GM12878 (cell line): ENCODE results near the gene DPEP1. TPM values are rescaled to one million over a fixed set of nuclear protein-coding genes. Genes with fewer than 3 reads are reported as not detected.

Experiments used
- ATAC-seq: fragments of 200-7000 bp; cut with Tn5 transposase; 3 replicates; pipeline ENCODE4 v1.9.1; 2020; ENCODE audit warnings: mild to moderate bottlenecking, moderate library complexity
- BruUV-seq: library from RNA; stranded (reverse); fragments of 400-500 nt; replicated peaks from 2 replicates; lab custom pipeline; 2021; lab: Mats Ljungman, UMichigan
- CTCF ChIA-PET: fragments of 300-600 bp; sonication (Branson Sonifier 250); formaldehyde crosslinking; extraction: SDS; loops from one replicate; lab custom pipeline; 2021; ENCODE audit warnings: inconsistent platforms; lab: Yijun Ruan, JAX
- POLR2A ChIA-PET: fragments of 350-600 bp; formaldehyde crosslinking; extraction: SDS; loops from one replicate; lab custom pipeline; 2021; ENCODE audit warnings: inconsistent platforms; lab: Charles Lee
- RAD21 ChIA-PET: fragments of 300-600 bp; sonication (Branson Sonifier 250); formaldehyde crosslinking; loops from one replicate; lab custom pipeline; 2023; ENCODE audit warnings: antibody characterized with exemption; ENCODE audit not compliant: unreplicated experiment; lab: Charles Lee
- SMC1A ChIA-PET: fragments of 300-600 bp; sonication (Branson Sonifier 250); formaldehyde crosslinking; loops from one replicate; lab custom pipeline; 2023; ENCODE audit not compliant: unreplicated experiment, uncharacterized antibody; lab: Charles Lee
- DNase-seq: peaks from one replicate; pipeline ENCODE4 v3.0.0-alpha.2; 2011; ENCODE audit warnings: low read depth, low spot score
- FAIRE-seq: peaks from 3 replicates; lab custom pipeline; 2011; peaks lifted over from hg19 to GRCh38; lab: Jason Lieb, UNC
- H2AFZ ChIP-seq: 2 replicates; pipeline ENCODE4 v1.6.0; 2011; ENCODE audit warnings: low read depth, low read length, control low read depth; ENCODE audit not compliant: control insufficient read depth
- H3K27ac ChIP-seq: 2 replicates; pipeline ENCODE4 v1.5.1; 2011; ENCODE audit warnings: control low read depth; ENCODE audit not compliant: control insufficient read depth, insufficient read depth
- H3K27me3 ChIP-seq, 2 experiments: replicated peaks in 1 of 2; 2 replicates each; pipeline versions ENCODE4 v1.6.0 to v1.6.1; 2011; ENCODE audit warnings: low read length in 1 of 2; ENCODE audit not compliant: control insufficient read depth in 2 of 2, insufficient read depth in 2 of 2
- H3K36me3 ChIP-seq, 2 experiments: 2 replicates each; pipeline ENCODE4 v1.5.1; 2011; ENCODE audit warnings: low read length in 1 of 2; ENCODE audit not compliant: control insufficient read depth in 2 of 2, insufficient read depth in 2 of 2
- H3K4me1 ChIP-seq: 2 replicates; pipeline ENCODE4 v1.6.1; 2011; ENCODE audit warnings: mild to moderate bottlenecking, low read length, moderate library complexity, mixed read lengths; ENCODE audit not compliant: control insufficient read depth, insufficient read depth
- H3K4me2 ChIP-seq: 2 replicates; pipeline ENCODE4 v1.6.0; 2011; ENCODE audit warnings: control low read depth; ENCODE audit not compliant: control insufficient read depth, insufficient read depth
- H3K4me3 ChIP-seq: fragments of 200-600 bp; sonication (generic); 2 replicates; pipeline ENCODE4 v1.5.1; 2016
- H3K79me2 ChIP-seq: 2 replicates; pipeline ENCODE4 v1.6.0; 2011; ENCODE audit warnings: low read length; ENCODE audit not compliant: control insufficient read depth, insufficient read depth
- H3K9ac ChIP-seq: 2 replicates; pipeline ENCODE4 v1.8.0; 2011; ENCODE audit warnings: low read length, control low read depth, mixed read lengths; ENCODE audit not compliant: control insufficient read depth, insufficient read depth
- H3K9me3 ChIP-seq: replicated peaks from 3 replicates; pipeline ENCODE4 v1.5.1; 2011; ENCODE audit warnings: mild to moderate bottlenecking, low read length; ENCODE audit not compliant: control insufficient read depth, insufficient read depth
- H4K20me1 ChIP-seq: 2 replicates; pipeline ENCODE4 v1.6.0; 2011; ENCODE audit not compliant: control insufficient read depth, insufficient read depth
- ATF3 ChIP-seq: IDR thresholded peaks from 2 replicates; pipeline ENCODE4 v1.6.1; 2011; ENCODE audit warnings: low read depth, mild to moderate bottlenecking, low read length, moderate library complexity, borderline replicate concordance; ENCODE audit errors: extremely low read depth
- CEBPZ ChIP-seq: fragments of 150-350 bp; IDR thresholded peaks from 2 replicates; pipeline ENCODE4 v1.6.1; 2016; ENCODE audit warnings: low read depth, low read length
- IRF4 ChIP-seq: IDR thresholded peaks from 2 replicates; pipeline ENCODE4 v1.6.1; 2011; ENCODE audit warnings: low read depth, low read length
- JUND ChIP-seq: IDR thresholded peaks from 2 replicates; pipeline ENCODE4 v1.6.1; 2012; ENCODE audit warnings: low read depth, mild to moderate bottlenecking, low read length, improper control_type of control experiment, moderate library complexity
- NR2C2 ChIP-seq: IDR thresholded peaks from 2 replicates; pipeline ENCODE4 v1.6.1; 2011; ENCODE audit warnings: borderline replicate concordance, low read depth; ENCODE audit not compliant: control insufficient read depth, insufficient read length
- REST ChIP-seq: IDR thresholded peaks from 2 replicates; pipeline ENCODE4 v1.6.1; 2012; ENCODE audit warnings: mild to moderate bottlenecking, low read depth, low read length
- SMAD5 ChIP-seq: IDR thresholded peaks from 2 replicates; pipeline ENCODE4 v1.6.1; 2016; ENCODE audit warnings: antibody characterized with exemption, low read depth
- ZNF384 ChIP-seq: IDR thresholded peaks from 2 replicates; pipeline ENCODE4 v1.6.1; 2012; ENCODE audit warnings: low read depth, mild to moderate bottlenecking, low read length, improper control_type of control experiment, borderline replicate concordance
- WGBS: methylation state at CpG from one replicate; pipeline ENCODE4 v1.1.6; 2016; ENCODE audit warnings: low lambda C conversion rate; ENCODE audit not compliant: insufficient replicate concordance, insufficient coverage; ENCODE audit errors: missing lambda C conversion rate; 5-methylcytosine and 5-hydroxymethylcytosine counted together
- in situ Hi-C: fragments of 300-500 bp; cut with MboI; formaldehyde crosslinking; loops from 9 replicates; pipeline ENCODE4 v1.14.3; 2018; ENCODE audit warnings: mixed read lengths
- intact Hi-C: fragments of 100-400 bp; cut with micrococcal nuclease; formaldehyde crosslinking; loops from one replicate; pipeline ENCODE4 v1.14.2; 2022; ENCODE audit not compliant: unreplicated experiment
- polyA plus RNA-seq, 11 experiments: library from polyadenylated mRNA; depleted of rRNA in 4 of 11; unstranded in 6 of 11; stranded (reverse) in 5 of 11; fragments of >200 nt; fragmentation: Nextera tagmentation in 4 of 11; fragmentation: Illumina TruSeq in 1 of 11; extraction: Ambion mirVana in 4 of 11; extraction: Trizol in 1 of 11; gene quantifications; 1 replicate in 1 of 11; 2 replicates in 10 of 11; pipeline versions ENCODE4 v1.2.1 to v1.2.3, GENCODE V29; 2011 to 2016; ENCODE audit warnings: inconsistent platforms in 2 of 11, missing spikeins in 2 of 11, low read depth in 1 of 11
- total RNA-seq, 4 experiments: library from RNA; depleted of rRNA in 3 of 4; stranded (reverse); fragments of >200 nt in 3 of 4; fragmentation: Illumina TruSeq in 1 of 4; extraction: Trizol in 1 of 4; gene quantifications; 2 replicates each; pipeline versions ENCODE4 v1.2.1 to v1.2.3, GENCODE V29; 2013 to 2021

DPEP1 gene
- total and polyA plus RNA-seq, 10 of the 15 experiments (the other 5 are each of a cell fraction or from before 2014, with no cell fraction given), result not detected

- TF ChIP-seq ATF3, result no peak
These were observed 8.4 kb downstream of the DPEP1 start (continued) for GRCh38 chr16:89621698-89622409.

- H2AFZ ChIP-seq, result no peak overlapping the region
- ChIA-PET SMC1A (no interaction called here), CTCF (no interaction called here), POLR2A (no interaction called here), RAD21 (no interaction called here)
- H3K36me3 ChIP-seq, result no peaks in the 10 kb centered on the region
- FAIRE-seq, result no peak
- no peak overlapping the region for H3K9ac ChIP-seq
- 0 out of 4 replicates have a peak, but pooled peaks cover 0 to 2% of the 10 kb centered on the region in 2 experiments for H3K27me3 ChIP-seq
- in situ Hi-C loops, result no loop called here
- H3K4me3 ChIP-seq, result no peak overlapping the region
- no peak overlapping the region for H3K4me2 ChIP-seq
- no peaks in the 10 kb centered on the region for H3K79me2 ChIP-seq
- WGBS, result 48% methylated on average over 28 of the region's 28 CpGs
- no peak for DNase-seq
- BruUV-seq, result no TSS peak
- H3K27ac ChIP-seq, result no peak overlapping the region
- no peak for TF ChIP-seq SMAD5
- TF ChIP-seq NR2C2, result no peak
- no peak for TF ChIP-seq IRF4
- no peak for TF ChIP-seq ZNF384
- TF ChIP-seq CEBPZ, result no peak
- TF ChIP-seq JUND, result no peak
- TF ChIP-seq REST, result no peak
- no peaks in the 10 kb centered on the region for H4K20me1 ChIP-seq
- ATAC-seq, result no peak
- intact Hi-C loops, result no loop called here
- H3K4me1 ChIP-seq, result no peaks in the 10 kb centered on the region
- H3K9me3 ChIP-seq, result no peaks in the 10 kb centered on the region
These were observed 10.2 kb downstream of the DPEP1 start for GRCh38 chr16:89623511-89624261.
